ENCODE measurements around the gene CA12.

Gene CA12

DNA sequence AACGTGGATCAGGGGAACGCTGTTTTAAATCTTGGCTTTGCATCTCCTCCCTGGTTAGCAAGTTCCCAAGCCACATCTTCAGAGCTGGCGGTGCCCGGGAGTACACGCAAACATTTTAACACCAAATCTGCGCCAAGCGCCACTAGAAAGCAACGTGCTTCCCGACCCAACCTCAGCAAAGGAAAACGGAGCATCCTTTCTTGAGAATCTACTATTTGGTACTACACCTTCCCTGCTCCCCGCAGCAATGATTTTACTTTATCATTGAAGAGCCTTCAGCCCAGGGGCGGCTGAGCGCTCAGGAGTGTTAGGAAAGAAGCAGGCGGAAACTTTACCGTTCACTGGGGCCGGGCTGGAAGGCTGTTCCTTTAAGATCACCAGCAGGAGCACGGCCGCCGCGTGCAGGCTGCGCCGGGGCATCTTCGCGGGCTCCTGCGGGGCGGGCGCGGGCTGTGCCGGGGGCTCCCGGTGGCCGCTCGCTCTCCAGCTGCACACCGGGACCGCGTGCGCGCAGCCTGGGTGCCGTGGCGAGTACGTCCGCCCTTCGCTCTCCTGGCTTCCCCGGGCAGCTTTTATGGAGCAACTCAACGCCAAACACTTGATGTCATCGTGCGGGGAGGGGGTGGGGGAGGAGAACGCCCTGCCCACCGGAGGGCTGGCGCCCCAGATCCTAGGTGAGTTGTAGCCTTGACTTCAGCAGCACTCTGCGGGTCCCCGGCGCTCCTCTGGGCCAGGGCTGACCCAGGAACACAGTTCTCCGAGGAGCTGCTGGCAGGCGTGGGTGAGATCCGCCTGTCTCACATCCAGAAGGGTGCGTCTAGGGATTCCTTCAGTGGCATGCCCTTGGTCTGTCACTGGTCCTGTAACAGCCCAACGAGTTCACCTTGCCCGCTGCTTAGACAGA lies at the start of gene CA12:
CA12 (minus strand) TSS at position 546 of the 904 bp plus-strand sequence; CDS start at position 420, 126 bp downstream.
- TF ChIP-seq, protein P1, sequence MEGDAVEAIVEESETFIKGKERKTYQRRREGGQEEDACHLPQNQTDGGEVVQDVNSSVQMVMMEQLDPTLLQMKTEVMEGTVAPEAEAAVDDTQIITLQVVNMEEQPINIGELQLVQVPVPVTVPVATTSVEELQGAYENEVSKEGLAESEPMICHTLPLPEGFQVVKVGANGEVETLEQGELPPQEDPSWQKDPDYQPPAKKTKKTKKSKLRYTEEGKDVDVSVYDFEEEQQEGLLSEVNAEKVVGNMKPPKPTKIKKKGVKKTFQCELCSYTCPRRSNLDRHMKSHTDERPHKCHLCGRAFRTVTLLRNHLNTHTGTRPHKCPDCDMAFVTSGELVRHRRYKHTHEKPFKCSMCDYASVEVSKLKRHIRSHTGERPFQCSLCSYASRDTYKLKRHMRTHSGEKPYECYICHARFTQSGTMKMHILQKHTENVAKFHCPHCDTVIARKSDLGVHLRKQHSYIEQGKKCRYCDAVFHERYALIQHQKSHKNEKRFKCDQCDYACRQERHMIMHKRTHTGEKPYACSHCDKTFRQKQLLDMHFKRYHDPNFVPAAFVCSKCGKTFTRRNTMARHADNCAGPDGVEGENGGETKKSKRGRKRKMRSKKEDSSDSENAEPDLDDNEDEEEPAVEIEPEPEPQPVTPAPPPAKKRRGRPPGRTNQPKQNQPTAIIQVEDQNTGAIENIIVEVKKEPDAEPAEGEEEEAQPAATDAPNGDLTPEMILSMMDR (IDR thresholded peaks at IDR 0.05; ENCODE audit: low read depth, low read length): no peak
- peak; percentile 53 to 63 for DNase-seq (ENCODE audit: low read depth in 2 of 2)
- peak within 1 kb of the TSS; percentile 61 to 70 for H3K4me3 ChIP-seq (replicated peaks in 1 of 2; ENCODE audit: low read depth in 2 of 2, low read length in 2 of 2)

DNA sequence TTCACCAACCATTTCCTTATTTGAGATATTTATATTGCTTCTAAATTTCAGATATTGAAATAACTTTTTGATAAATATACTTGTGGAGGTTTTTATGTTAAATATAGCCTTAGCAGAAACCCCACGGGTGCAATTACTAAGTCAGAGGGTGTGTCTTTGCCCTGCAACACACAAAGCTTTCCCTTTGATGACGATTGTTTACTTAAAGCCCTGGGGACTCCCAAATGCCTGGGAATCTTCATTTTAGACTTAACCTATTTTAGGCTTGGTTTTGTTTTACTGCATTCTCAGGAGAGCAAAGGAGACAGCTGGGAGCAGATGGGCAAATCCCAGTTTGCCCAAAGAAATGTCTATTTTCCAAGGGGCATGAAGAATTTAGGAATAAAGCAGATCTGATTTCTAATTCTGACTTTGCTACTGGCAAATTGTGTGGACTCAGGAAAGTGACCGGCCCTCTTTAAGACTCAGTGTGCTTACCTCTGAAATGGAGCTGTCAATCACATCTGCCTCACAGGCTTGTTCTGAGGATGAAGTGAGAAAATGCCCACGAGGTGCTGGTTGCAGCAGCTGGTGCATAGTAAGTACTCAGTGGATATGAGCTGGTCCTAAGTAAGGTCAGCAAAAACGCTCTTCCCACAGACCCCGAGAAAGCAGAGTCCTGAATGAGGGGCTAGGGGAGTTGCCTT lies 49.3 kb upstream of the CA12 start:
- peak in 1 of 2 donors; percentile 63 for DNase-seq (ENCODE audit: low read depth in 2 of 2)
- TF ChIP-seq, protein P1 (IDR thresholded peaks at IDR 0.05; ENCODE audit: low read depth, low read length): no peak
- H3K4me3 ChIP-seq (replicated peaks in 1 of 2; ENCODE audit: low read depth in 2 of 2, low read length in 2 of 2): no peak overlapping the region

DNA sequence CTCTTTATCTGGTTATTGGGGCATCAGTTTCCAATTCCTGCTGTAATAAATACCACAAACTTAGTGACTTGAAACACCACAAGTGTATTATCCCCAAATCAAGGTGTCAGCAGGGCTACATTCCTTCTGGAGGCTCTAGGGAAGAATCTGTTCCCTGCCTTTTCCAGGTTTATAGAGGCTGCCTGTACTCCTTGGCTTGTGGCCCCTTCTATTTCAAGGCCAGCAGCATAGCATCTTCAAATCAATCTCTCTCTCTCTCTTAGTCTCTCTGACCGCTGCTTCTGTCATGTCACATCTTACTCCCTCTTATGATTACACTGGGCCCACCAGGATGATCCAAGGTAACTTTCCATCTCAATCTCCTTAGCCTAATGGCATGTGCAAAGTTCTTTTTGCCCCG lies 44.9 kb upstream of the CA12 start:
- H3K4me3 ChIP-seq (replicated peaks in 1 of 2; ENCODE audit: low read depth in 2 of 2, low read length in 2 of 2): no peak overlapping the region
- TF ChIP-seq, protein P1 (IDR thresholded peaks at IDR 0.05; ENCODE audit: low read depth, low read length): no peak
- no peak for DNase-seq (ENCODE audit: low read depth in 2 of 2)

DNA sequence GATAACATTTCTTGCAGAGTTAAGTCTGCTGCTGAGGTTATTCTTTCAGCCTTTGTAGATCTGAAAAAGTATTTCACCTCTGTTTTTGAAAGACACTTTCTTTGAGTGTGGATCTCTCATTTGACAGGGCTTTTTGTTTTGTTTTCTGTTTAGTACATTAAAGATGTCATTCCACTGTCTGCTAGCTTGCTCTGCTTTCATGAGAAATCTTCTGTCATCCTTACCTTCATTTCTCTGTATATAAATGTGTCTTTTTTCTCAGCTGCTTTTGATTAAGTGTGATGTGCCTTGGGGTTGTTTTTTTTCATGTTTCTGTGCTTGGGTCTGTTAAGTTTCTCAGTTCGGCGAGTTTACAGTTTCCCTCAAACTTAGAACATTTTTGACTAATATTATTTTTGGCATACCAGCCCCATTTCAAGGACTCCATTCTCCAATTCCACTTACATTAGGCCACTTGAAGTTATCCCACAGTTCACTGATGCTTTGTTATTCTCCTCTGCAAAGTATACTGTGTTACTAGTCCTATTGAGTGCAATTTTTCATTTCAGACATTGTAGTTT lies 43.9 kb upstream of the CA12 start:
- no peak overlapping the region for H3K4me3 ChIP-seq (replicated peaks in 1 of 2; ENCODE audit: low read depth in 2 of 2, low read length in 2 of 2)
- peak in 1 of 2 donors; percentile 14 for DNase-seq (ENCODE audit: low read depth in 2 of 2)
- TF ChIP-seq, protein P1 (IDR thresholded peaks at IDR 0.05; ENCODE audit: low read depth, low read length): no peak

DNA sequence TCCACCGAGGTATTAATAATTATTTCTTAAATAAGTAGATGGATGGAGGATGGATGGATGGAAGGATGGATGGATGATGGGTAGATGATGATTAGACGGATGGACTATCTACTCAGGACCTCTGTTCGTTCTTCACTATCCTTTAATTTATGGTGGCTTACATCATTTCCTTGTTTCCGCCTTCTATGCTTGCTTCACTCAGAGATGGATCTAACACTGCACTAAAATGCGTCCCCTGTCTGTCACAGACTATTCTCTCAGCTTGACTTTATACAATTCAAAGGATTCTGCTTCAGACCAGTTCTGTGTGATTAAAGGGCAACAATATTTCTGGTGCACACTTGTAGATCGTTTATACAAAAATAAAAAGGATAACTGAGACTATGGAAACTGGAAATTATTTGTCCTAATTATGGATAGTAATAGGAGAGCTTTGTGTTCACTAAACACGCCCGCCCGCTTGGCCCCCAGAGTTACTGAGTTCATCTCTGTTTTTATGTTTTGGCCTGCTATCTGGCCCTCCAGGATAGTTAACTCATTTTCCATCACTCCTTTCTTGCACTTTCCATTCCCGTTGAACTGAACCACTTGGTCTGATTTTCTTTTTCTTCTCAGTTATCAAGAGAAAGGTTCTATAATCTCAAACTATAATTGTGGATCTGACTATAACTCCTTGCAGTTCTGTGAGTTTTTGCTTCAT lies 41.4 kb upstream of the CA12 start:
- TF ChIP-seq, protein P1 (IDR thresholded peaks at IDR 0.05; ENCODE audit: low read depth, low read length): no peak
- H3K4me3 ChIP-seq (replicated peaks in 1 of 2; ENCODE audit: low read depth in 2 of 2, low read length in 2 of 2): no peak overlapping the region

DNA sequence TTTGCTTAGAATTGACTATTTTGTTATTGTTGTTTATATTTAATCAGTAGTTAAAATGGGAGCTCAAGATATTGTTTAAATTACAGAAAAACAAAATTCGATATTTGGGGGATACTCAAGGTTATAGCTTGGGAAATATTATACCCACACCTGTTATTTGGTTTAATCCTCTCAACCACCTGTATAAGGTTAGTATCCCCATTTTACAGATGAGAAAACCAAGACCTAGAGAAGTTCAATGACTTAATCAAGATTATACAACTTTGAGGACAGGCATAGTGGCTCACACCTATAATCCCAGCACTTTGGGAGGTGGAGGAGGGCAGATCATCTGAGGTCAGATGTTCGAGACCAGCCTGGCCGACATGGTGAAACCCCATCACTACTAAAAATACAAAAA lies 39.8 kb upstream of the CA12 start:
- TF ChIP-seq, protein P1 (IDR thresholded peaks at IDR 0.05; ENCODE audit: low read depth, low read length): no peak
- DNase-seq (ENCODE audit: low read depth in 2 of 2): no peak
- no peak overlapping the region for H3K4me3 ChIP-seq (replicated peaks in 1 of 2; ENCODE audit: low read depth in 2 of 2, low read length in 2 of 2)

More for the DNA sequence above, 41.4 kb upstream of the CA12 start:
- no peak for DNase-seq (ENCODE audit: low read depth in 2 of 2)

Measured in cardiac fibroblast (primary cell).